CD4-positive, CD25-positive, alpha-beta regulatory T cell (primary cell): ENCODE results near the gene MRLN. TPM values are rescaled to one million over a fixed set of nuclear protein-coding genes. Genes with fewer than 3 reads are reported as not detected.
"Not testable (repeated sequence)": the region's sequence is repeated elsewhere in the genome, so short reads cannot be mapped to it uniquely, and the experiment has no call there.

Experiments used
- ATAC-seq, 2 donors: fragments of 150-1000 bp; cut with Tn5 transposase; one replicate each; pipeline ENCODE4 v1.10.0; 2021; ENCODE audit warnings: low read depth in 2 of 2, moderate number of reproducible peaks in 2 of 2, moderate library complexity in 1 of 2
- DNase-seq, 3 donors: peaks; one replicate each; pipeline versions ENCODE4 v3.0.0 to v3.0.0-alpha.2; 2012 to 2022; ENCODE audit warnings: mixed read lengths in 1 of 3
- H3K27ac ChIP-seq: one replicate; pipeline ENCODE4 v1.7.0; 2013; ENCODE audit warnings: mild to moderate bottlenecking, low read length; ENCODE audit not compliant: insufficient read depth, poor library complexity, severe bottlenecking
- H3K27me3 ChIP-seq: one replicate; pipeline ENCODE4 v1.7.0; 2013; ENCODE audit warnings: low read length; ENCODE audit not compliant: control insufficient read depth, insufficient read depth
- H3K36me3 ChIP-seq: one replicate; pipeline ENCODE4 v1.7.0; 2013; ENCODE audit warnings: mild to moderate bottlenecking, low read length, moderate library complexity; ENCODE audit not compliant: control insufficient read depth, insufficient read depth
- H3K4me1 ChIP-seq: 2 replicates; pipeline ENCODE4 v1.7.0; 2013; ENCODE audit warnings: mild to moderate bottlenecking, low read length; ENCODE audit not compliant: insufficient read depth, control insufficient read depth, poor library complexity, severe bottlenecking
- H3K4me3 ChIP-seq: one replicate; pipeline ENCODE4 v1.7.0; 2013; ENCODE audit warnings: low read depth, mild to moderate bottlenecking, low read length, moderate library complexity
- H3K9me3 ChIP-seq, 2 experiments: 1 replicate in 1 of 2; 2 replicates in 1 of 2; pipeline ENCODE4 v1.7.0; 2013; ENCODE audit warnings: low read length in 2 of 2, mild to moderate bottlenecking in 1 of 2, moderate library complexity in 1 of 2; ENCODE audit not compliant: control insufficient read depth in 2 of 2
- H3K27ac Mint-ChIP-seq, 3 donors: one replicate each; pipeline ENCODE4 v1.8.0; 2020 to 2022; ENCODE audit warnings: mild to moderate bottlenecking in 3 of 3, mixed read lengths in 3 of 3, moderate library complexity in 2 of 3
- H3K27me3 Mint-ChIP-seq: one replicate; pipeline ENCODE4 v1.8.0; 2022; ENCODE audit warnings: mild to moderate bottlenecking, mixed read lengths
- H3K36me3 Mint-ChIP-seq: one replicate; pipeline ENCODE4 v1.8.0; 2020; ENCODE audit warnings: mixed read lengths
- H3K4me1 Mint-ChIP-seq, 4 donors: one replicate each; pipeline ENCODE4 v1.8.0; 2020 to 2022; ENCODE audit warnings: mixed read lengths in 4 of 4, mild to moderate bottlenecking in 1 of 4
- H3K4me3 Mint-ChIP-seq, 4 donors: one replicate each; pipeline ENCODE4 v1.8.0; 2020 to 2022; ENCODE audit warnings: mild to moderate bottlenecking in 4 of 4, mixed read lengths in 4 of 4, moderate library complexity in 3 of 4
- H3K9me3 Mint-ChIP-seq, 7 donors: one replicate each; pipeline ENCODE4 v1.8.0; 2020 to 2022; ENCODE audit warnings: mixed read lengths in 7 of 7, mild to moderate bottlenecking in 3 of 7, moderate library complexity in 2 of 7
- polyA plus RNA-seq, 4 donors: library from polyadenylated mRNA; unstranded; fragments of 300-500 nt; fragmentation: Illumina TruSeq; gene quantifications; one replicate each; pipeline ENCODE4 v1.2.3, GENCODE V29; 2021
- total RNA-seq: library from RNA; stranded (reverse); gene quantifications from one replicate; pipeline ENCODE4 v1.2.3, GENCODE V29; 2022

MRLN gene
- total and polyA plus RNA-seq, 5 donors from 2014 or later: not detected

GRCh38 chr10:59732849-59733248 lies 20.4 kb downstream of the MRLN start:
- H3K27me3 ChIP-seq, H3K27me3 Mint-ChIP-seq, H3K27ac ChIP-seq, H3K36me3 ChIP-seq, H3K27ac Mint-ChIP-seq, H3K36me3 Mint-ChIP-seq, H3K4me1 ChIP-seq, ATAC-seq, DNase-seq, H3K4me3 Mint-ChIP-seq, H3K9me3 ChIP-seq, H3K4me3 ChIP-seq, H3K4me1 Mint-ChIP-seq, H3K9me3 Mint-ChIP-seq: not testable (repeated sequence)

- H3K4me3 ChIP-seq, H3K27ac ChIP-seq, H3K9me3 Mint-ChIP-seq, ATAC-seq, H3K4me1 ChIP-seq, H3K36me3 Mint-ChIP-seq, H3K4me3 Mint-ChIP-seq, H3K36me3 ChIP-seq, H3K9me3 ChIP-seq, DNase-seq, H3K27me3 ChIP-seq, H3K27ac Mint-ChIP-seq, H3K4me1 Mint-ChIP-seq: not testable (repeated sequence)
- H3K27me3 Mint-ChIP-seq: peaks cover 10% of the 10 kb centered on the region
Observed at GRCh38 chr10:59729167-59729566, 24.1 kb downstream of the MRLN start.

DNA sequence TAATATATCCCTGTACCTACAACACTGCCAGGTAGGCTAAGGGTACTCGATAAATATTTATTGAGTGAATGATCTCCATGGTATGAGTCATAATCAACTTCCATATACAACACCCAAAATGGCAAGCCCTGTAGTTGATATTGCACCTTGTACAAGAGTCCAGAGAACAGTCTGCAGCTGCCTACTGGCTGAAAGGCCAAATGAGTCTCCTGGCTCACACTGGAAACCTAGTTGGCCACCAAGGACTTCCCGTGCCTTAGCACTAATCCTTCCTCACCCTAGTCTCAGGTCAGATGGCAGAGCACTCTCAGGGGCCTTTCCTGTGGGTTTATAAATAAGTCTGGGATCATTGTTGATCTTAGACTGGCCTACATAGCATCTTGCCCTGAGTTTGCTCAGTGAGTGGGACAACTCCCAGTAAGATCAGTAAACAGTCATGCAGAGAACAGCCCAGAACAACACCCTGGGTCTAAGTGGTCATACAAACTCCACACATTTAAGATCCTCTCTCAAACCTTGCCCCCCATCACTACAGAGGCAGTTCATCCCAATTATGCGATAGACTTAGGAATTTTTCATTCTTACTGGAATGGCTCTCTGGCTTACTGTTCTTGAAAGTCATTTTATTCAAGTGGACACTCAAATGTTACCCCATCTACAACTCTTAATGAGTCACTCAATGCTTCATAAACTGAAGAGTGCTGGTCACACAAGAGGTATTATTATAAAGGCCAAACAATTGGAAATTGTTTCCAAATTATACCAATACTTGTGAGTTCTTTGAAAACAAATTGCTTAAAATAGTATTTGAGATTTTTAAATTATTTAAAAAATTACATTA lies 28.9 kb downstream of the MRLN start:
- no peak overlapping the region for H3K27ac Mint-ChIP-seq

GRCh38 chr10:59720377-59720776 lies 32.9 kb downstream of the MRLN start:
- Mint-ChIP-seq H3K36me3 (no peaks in the 10 kb centered on the region), H3K27ac (no peak overlapping the region), H3K9me3 (peaks cover 0 to 5% (median 4%) of the 10 kb centered on the region in 7 donors), H3K4me1 (no peaks in the 10 kb centered on the region), H3K4me3 (no peak overlapping the region), H3K27me3 (peaks cover 19% of the 10 kb centered on the region)
- Histone ChIP-seq H3K27me3 (peaks cover 4% of the 10 kb centered on the region), H3K4me1 (no peaks in the 10 kb centered on the region), H3K27ac (no peak overlapping the region), H3K4me3 (no peak overlapping the region), H3K9me3 (no peaks in the 10 kb centered on the region), H3K36me3 (no peaks in the 10 kb centered on the region)
- no peak for DNase-seq
- no peak for ATAC-seq

More for the DNA sequence above, 28.9 kb downstream of the MRLN start:
- Mint-ChIP-seq H3K4me1 (no peaks in the 10 kb centered on the region), H3K27me3 (peaks cover 22% of the 10 kb centered on the region), H3K9me3 (peaks cover 1 to 6% (median 4%) of the 10 kb centered on the region in 7 donors), H3K36me3 (no peaks in the 10 kb centered on the region), H3K4me3 (no peak overlapping the region)
- Histone ChIP-seq H3K4me1 (no peaks in the 10 kb centered on the region), H3K9me3 (no peaks in the 10 kb centered on the region), H3K27ac (no peak overlapping the region), H3K4me3 (no peak overlapping the region), H3K36me3 (no peaks in the 10 kb centered on the region), H3K27me3 (peaks cover 2% of the 10 kb centered on the region)
- ATAC-seq (no peak), DNase-seq (no peak)

DNA sequence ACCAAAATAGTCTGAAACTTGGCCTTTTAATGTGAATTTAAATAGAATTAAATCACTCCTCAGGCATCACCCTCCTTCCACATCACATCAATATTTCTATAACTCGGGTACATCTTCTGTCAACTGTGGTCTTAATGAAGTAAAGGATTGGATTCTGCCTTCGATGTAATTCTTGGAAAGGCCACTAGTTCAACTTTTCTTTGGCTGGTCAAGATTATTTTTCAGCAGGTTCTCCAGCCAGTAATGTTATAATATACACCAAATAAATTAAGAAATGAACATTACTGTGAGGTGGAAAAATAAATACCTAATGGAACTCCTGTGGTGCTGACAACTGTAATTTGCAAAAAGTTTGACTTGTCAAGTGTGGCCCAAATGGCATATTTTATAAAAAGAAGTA lies 33.9 kb downstream of the MRLN start:
- no peak for ATAC-seq
- Mint-ChIP-seq H3K4me1 (no peaks in the 10 kb centered on the region), H3K9me3 (peaks cover 0 to 5% (median 4%) of the 10 kb centered on the region in 7 donors)

GRCh38 chr10:59718257-59718656 lies 35.0 kb downstream of the MRLN start:
- Mint-ChIP-seq H3K9me3 (peaks cover 0 to 5% (median 4%) of the 10 kb centered on the region in 7 donors), H3K36me3 (no peaks in the 10 kb centered on the region), H3K4me1 (no peaks in the 10 kb centered on the region), H3K27ac (no peak overlapping the region), H3K4me3 (no peak overlapping the region), H3K27me3 (peaks cover 22% of the 10 kb centered on the region)
- Histone ChIP-seq H3K4me3 (no peak overlapping the region), H3K9me3 (no peaks in the 10 kb centered on the region), H3K27me3 (peaks cover 6% of the 10 kb centered on the region), H3K27ac (no peak overlapping the region), H3K4me1 (no peaks in the 10 kb centered on the region), H3K36me3 (no peaks in the 10 kb centered on the region)
- DNase-seq (no peak), ATAC-seq (no peak)

More for the DNA sequence above, 33.9 kb downstream of the MRLN start:
- Histone ChIP-seq H3K4me1 (no peaks in the 10 kb centered on the region), H3K36me3 (no peaks in the 10 kb centered on the region), H3K27me3 (peaks cover 6% of the 10 kb centered on the region), H3K27ac (no peak overlapping the region), H3K9me3 (no peaks in the 10 kb centered on the region), H3K4me3 (no peak overlapping the region)
- Mint-ChIP-seq H3K27ac (no peak overlapping the region), H3K27me3 (peaks cover 26% of the 10 kb centered on the region), H3K4me3 (no peak overlapping the region), H3K36me3 (no peaks in the 10 kb centered on the region)
- DNase-seq: no peak

GRCh38 chr10:59713196-59713821 lies 39.9 kb downstream of the MRLN start:
- H3K4me1 ChIP-seq: no peaks in the 10 kb centered on the region
- H3K4me1 Mint-ChIP-seq: no peaks in the 10 kb centered on the region
- H3K4me3 ChIP-seq: no peak overlapping the region
- H3K27me3 Mint-ChIP-seq: peaks cover 44% of the 10 kb centered on the region
- H3K36me3 ChIP-seq: no peaks in the 10 kb centered on the region
- H3K36me3 Mint-ChIP-seq: no peaks in the 10 kb centered on the region
- no peak overlapping the region for H3K27ac ChIP-seq
- H3K9me3 ChIP-seq: no peaks in the 10 kb centered on the region
- no peaks in the 10 kb centered on the region for H3K9me3 Mint-ChIP-seq
- DNase-seq (no peak), ATAC-seq (no peak)
- no peak overlapping the region for H3K4me3 Mint-ChIP-seq
- H3K27me3 ChIP-seq: peaks cover 18% of the 10 kb centered on the region
- no peak overlapping the region for H3K27ac Mint-ChIP-seq
